Left forelimb (tissue), 1 donor: ENCODE data around the gene EPS8L3.
"Not testable (repeated sequence)": the region's sequence is repeated elsewhere in the genome, so short reads cannot be mapped to it uniquely, and the experiment has no call there.

ENCODE experiments used
- DNase-seq: peaks from one replicate; pipeline ENCODE4 v3.0.0-alpha.2; 2018; ENCODE audit warnings: low spot score

The EPS8L3 gene

GRCh38 chr1:109780982-109781381 lies 17.3 kb upstream of the EPS8L3 start:
- DNase-seq = no peak

- DNase-seq = no peak
These were observed 14.4 kb upstream of the EPS8L3 start for GRCh38 chr1:109777980-109778625.

GRCh38 chr1:109777436-109777835 lies 13.7 kb upstream of the EPS8L3 start:
- no peak for DNase-seq

- peak; percentile 90 for DNase-seq
These were observed 13.2 kb upstream of the EPS8L3 start for GRCh38 chr1:109776911-109777310.

GRCh38 chr1:109776206-109776835 lies 12.6 kb upstream of the EPS8L3 start:
- no peak for DNase-seq

- DNase-seq = no peak
These were observed 11.7 kb upstream of the EPS8L3 start for GRCh38 chr1:109775398-109775797.

- no peak for DNase-seq
These were observed 10.3 kb upstream of the EPS8L3 start for GRCh38 chr1:109773900-109774485.

- DNase-seq = no peak
These were observed 9.6 kb upstream of the EPS8L3 start for GRCh38 chr1:109773203-109773899.

GRCh38 chr1:109772658-109773202 lies 9.0 kb upstream of the EPS8L3 start:
- DNase-seq = no peak

GRCh38 chr1:109771712-109772657 lies 8.3 kb upstream of the EPS8L3 start:
- no peak for DNase-seq

- DNase-seq = no peak
These were observed 6.8 kb upstream of the EPS8L3 start for GRCh38 chr1:109770331-109771095.

- no peak for DNase-seq
These were observed 5.8 kb upstream of the EPS8L3 start for GRCh38 chr1:109769330-109770078.

GRCh38 chr1:109768820-109769219 lies 5.1 kb upstream of the EPS8L3 start:
- no peak for DNase-seq

GRCh38 chr1:109768335-109768650 lies 4.6 kb upstream of the EPS8L3 start:
- no peak for DNase-seq

- no peak for DNase-seq
These were observed 4.1 kb upstream of the EPS8L3 start for GRCh38 chr1:109767637-109768334.

GRCh38 chr1:109766991-109767636 lies 3.4 kb upstream of the EPS8L3 start:
- DNase-seq = not testable (repeated sequence)

GRCh38 chr1:109765896-109766615 lies 2.3 kb upstream of the EPS8L3 start:
- DNase-seq = no peak

GRCh38 chr1:109765483-109765815 lies 1.7 kb upstream of the EPS8L3 start:
- DNase-seq = no peak
